Peyer's patch (tissue), 4 donors: ENCODE measurements around the gene PLAGL2.

Experiments
- CTCF ChIP-seq, 6 experiments: fragments of 450-650 bp in 4 of 6; fragments of 200-600 bp in 2 of 6; sonication (generic) in 1 of 6; IDR thresholded peaks; one replicate each; pipeline ENCODE4 v1.5.1; 2017 to 2019; ENCODE audit warnings: antibody characterized with exemption in 6 of 6, mild to moderate bottlenecking in 3 of 6, moderate library complexity in 1 of 6
- POLR2A ChIP-seq, 2 donors: fragments of 450-650 bp; IDR thresholded peaks; one replicate each; pipeline ENCODE4 v1.5.1; 2017; ENCODE audit warnings: antibody characterized with exemption in 2 of 2, mild to moderate bottlenecking in 2 of 2, moderate library complexity in 2 of 2

GRCh38 chr20:32207626-32208498 is at the start of gene PLAGL2, which contains the start of gene POFUT1:
- TF ChIP-seq CTCF (IDR thresholded peaks at IDR 0.05) = peak in 3 of 6 experiments; percentile 28 to 39 (median 34)
- peak; percentile 83 to 84 for TF ChIP-seq POLR2A (IDR thresholded peaks at IDR 0.05)
